ENCODE data around the gene DLL1.

The DLL1 gene

DNA sequence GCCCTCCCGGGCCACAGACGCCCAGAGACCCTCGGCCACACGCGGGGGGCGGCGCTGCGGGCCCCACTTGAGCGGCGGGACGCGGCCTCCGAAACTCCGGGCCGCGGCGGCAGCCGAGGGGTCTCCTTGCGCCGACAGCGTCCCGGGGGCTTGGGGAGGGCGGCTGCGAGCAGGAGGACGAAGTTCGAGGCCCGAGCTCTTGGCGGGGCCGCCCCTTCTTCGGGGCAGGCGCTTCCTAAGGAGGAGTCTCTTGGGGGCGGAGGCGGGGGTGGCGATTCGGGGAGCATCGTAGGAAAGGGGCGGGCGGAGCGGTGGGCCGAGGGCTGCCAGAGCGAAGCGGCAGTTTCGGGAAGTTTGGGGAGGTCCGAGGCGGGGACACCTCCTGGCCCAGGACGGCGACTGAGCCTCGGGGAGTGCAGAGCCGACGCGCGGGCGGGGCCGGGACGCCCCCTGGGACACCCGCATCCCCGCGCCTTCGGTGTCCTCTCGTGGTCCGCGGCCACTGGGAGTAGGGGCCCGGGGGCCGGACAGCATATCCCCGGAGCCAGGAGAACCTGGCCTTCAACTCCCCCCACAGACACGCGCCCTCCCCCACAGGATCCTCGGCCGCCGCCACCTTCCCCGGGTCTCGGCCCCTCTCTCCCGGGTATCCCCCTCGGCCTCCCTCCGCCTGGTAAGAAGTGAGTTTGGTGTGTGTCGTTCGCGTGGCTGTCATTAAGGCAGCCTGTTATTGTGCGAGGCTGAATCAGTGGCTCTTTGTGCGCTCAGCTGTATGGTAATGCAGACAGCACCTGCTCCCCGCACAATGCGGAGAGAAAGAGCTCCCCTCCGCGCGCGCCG lies 613 bp upstream of the DLL1 start:
- TF ChIP-seq, protein P1, sequence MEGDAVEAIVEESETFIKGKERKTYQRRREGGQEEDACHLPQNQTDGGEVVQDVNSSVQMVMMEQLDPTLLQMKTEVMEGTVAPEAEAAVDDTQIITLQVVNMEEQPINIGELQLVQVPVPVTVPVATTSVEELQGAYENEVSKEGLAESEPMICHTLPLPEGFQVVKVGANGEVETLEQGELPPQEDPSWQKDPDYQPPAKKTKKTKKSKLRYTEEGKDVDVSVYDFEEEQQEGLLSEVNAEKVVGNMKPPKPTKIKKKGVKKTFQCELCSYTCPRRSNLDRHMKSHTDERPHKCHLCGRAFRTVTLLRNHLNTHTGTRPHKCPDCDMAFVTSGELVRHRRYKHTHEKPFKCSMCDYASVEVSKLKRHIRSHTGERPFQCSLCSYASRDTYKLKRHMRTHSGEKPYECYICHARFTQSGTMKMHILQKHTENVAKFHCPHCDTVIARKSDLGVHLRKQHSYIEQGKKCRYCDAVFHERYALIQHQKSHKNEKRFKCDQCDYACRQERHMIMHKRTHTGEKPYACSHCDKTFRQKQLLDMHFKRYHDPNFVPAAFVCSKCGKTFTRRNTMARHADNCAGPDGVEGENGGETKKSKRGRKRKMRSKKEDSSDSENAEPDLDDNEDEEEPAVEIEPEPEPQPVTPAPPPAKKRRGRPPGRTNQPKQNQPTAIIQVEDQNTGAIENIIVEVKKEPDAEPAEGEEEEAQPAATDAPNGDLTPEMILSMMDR (IDR thresholded peaks at IDR 0.05; ENCODE audit: low read depth, low read length): no peak
- peak in 1 of 2 donors; percentile 38 for DNase-seq (ENCODE audit: low read depth in 2 of 2)
- peak overlapping the region; percentile 34 to 76 for H3K4me3 ChIP-seq (replicated peaks in 1 of 2; ENCODE audit: low read depth in 2 of 2, low read length in 2 of 2)

DNA sequence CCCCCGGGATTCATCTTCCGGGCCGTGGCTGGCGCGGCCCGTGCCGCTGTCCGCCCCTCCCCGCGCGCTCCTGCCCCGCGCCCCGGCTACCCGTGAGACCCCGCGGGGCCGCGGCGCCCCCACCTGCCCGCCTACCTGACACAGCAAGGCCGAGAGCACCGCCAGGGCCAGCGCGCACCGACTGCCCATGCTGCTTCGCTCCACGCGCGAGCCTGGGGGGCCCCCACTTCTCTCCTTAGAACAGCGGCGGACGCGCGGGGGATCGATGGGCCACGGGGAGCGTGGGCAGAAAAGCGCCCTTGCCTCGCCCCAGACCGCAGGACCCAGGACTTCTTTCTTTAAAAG lies 955 bp downstream of the DLL1 start:
- H3K4me3 ChIP-seq (replicated peaks in 1 of 2; ENCODE audit: low read depth in 2 of 2, low read length in 2 of 2): peak overlapping the region; percentile 62 to 76
- TF ChIP-seq, protein P1 (IDR thresholded peaks at IDR 0.05; ENCODE audit: low read depth, low read length): no peak
- DNase-seq (ENCODE audit: low read depth in 2 of 2): no peak

DNA sequence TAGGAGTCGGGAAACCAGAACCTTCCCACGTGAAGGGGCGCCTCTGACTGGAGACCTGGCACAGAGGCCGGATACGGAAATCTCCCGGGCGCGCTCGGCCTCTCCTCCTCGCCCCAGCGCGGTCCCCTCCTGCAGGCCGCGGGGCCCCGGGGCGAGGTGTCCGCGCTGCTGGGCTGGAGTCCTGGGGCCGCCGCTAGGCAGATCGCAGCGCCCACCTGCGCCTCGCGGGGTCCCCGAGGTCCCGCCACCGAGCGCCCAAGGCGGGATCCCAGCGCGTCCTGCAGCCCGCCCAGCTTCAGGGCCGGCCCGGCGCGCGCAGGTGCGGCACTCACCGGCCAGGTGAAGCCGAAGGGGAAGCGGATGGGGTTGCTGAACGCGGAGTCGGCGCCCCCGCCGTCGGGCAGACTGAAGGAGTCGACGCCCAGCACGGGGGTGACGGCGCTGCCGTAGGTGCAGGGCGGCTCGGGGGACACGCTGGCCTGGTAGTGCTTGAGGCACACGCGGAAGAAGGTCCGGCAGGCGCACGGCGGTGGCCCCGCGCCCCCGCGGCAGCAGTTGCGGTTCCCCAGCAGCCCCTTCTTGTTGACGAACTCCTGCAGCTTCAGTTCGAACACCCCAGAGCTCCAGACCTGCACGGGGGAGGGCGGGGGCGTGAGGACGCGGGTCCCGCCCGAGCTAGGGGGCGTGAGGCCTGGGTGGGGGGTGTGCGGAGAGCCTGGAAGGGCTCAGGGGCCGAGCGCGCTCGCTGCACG lies 1.5 kb downstream of the DLL1 start:
- TF ChIP-seq, protein P1 (IDR thresholded peaks at IDR 0.05; ENCODE audit: low read depth, low read length): no peak
- peak overlapping the region; percentile 39 to 62 for H3K4me3 ChIP-seq (replicated peaks in 1 of 2; ENCODE audit: low read depth in 2 of 2, low read length in 2 of 2)
- DNase-seq (ENCODE audit: low read depth in 2 of 2): no peak

DNA sequence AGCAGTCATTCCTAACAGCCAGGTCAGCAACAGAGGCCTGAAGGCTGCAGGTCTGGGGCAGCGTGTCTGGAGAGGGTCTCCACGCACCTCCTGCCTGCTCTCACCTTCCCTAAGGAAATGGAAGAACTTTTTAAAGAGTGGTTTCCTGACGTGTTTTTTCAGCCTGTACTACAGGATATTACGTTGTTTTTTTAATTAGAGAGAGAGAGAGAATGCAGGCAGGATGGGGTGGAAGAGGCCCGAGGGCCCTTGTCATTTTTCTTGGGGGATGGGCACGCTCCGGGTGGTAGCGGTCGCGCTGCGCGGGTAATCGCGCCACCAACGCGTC lies 2.1 kb downstream of the DLL1 start:
- TF ChIP-seq, protein P1 (IDR thresholded peaks at IDR 0.05; ENCODE audit: low read depth, low read length): no peak
- no peak for DNase-seq (ENCODE audit: low read depth in 2 of 2)
- peak overlapping the region in 1 of 2 donors; percentile 8 for H3K4me3 ChIP-seq (replicated peaks in 1 of 2; ENCODE audit: low read depth in 2 of 2, low read length in 2 of 2)

DNA sequence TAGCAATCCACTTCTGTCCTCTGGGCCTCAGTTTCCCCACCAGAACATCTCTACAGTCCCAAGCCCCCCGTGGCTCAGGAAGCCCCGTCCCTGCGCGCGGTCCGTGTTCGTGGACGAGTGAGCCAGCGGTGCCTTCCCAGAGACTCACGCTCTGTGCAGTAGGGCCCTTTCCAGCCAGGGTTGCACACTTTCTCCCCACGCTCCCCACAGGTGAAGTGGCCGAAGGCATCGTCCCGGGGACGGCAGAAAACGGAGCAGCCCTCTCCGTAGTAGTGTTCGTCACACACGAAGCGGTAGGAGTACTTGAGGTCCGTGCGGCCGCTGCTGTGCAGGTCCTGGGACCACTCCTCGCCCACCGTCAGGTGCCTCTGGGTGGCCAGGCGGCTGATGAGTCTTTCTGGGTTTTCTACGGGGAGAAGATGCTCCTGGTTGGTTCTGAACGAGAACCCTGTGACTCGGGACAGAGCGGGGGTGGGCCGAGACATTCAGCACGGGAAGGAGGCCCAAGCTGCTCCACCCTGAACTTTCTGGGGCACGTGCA lies 2.7 kb downstream of the DLL1 start:
- TF ChIP-seq, protein P1 (IDR thresholded peaks at IDR 0.05; ENCODE audit: low read depth, low read length): no peak
- H3K4me3 ChIP-seq (replicated peaks in 1 of 2; ENCODE audit: low read depth in 2 of 2, low read length in 2 of 2): no peak overlapping the region
- DNase-seq (ENCODE audit: low read depth in 2 of 2): no peak

DNA sequence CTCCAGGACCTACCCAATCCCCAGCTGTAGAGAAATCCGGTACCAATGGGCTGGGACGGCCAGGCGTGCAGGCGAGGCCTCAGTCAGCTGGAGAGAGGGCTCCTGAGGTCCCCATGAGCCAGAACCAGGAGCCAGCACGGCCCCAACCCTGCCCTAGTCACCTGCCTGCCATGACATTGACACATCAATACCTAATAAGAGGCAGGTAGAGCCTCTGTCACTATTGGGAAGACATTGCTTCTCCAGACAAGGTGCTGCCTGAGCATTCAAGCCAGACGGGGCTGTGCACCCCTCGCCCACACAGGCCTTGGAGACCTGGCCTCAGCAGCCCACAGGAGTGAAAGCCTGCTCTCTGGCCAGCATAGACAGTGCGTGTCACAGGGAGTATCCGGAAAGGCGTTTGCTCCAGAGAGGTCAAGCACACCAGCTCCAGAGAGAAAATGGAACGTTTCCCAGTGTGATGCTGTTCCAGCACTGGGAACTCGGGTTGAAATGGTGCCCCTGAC lies 3.5 kb downstream of the DLL1 start:
- TF ChIP-seq, protein P1 (IDR thresholded peaks at IDR 0.05; ENCODE audit: low read depth, low read length): no peak
- peak in 1 of 2 donors; percentile 41 for DNase-seq (ENCODE audit: low read depth in 2 of 2)

More for the DNA sequence above, 3.5 kb downstream of the DLL1 start:
- no peak overlapping the region for H3K4me3 ChIP-seq (replicated peaks in 1 of 2; ENCODE audit: low read depth in 2 of 2, low read length in 2 of 2)
